Smooth muscle cell (in vitro differentiated cells): ENCODE data around the gene SINHCAF. TPM values are rescaled to one million over a fixed set of nuclear protein-coding genes. Genes with fewer than 3 reads are reported as not detected.

Source experiments
- DNase-seq: peaks from one replicate; lab custom pipeline; 2025; ENCODE audit not compliant: unreplicated experiment; lab: John Stamatoyannopoulos, UW
- H2AFZ ChIP-seq: fragments of 200-600 bp; sonication (generic); 2 replicates; pipeline ENCODE4 v1.6.0; 2016; ENCODE audit warnings: antibody characterized with exemption, low read depth, mild to moderate bottlenecking
- H3F3A ChIP-seq: fragments of 200-600 bp; sonication (generic); 2 replicates; pipeline ENCODE4 v1.6.0; 2017; ENCODE audit warnings: antibody characterized with exemption, low read depth
- H3K27ac ChIP-seq: fragments of 200-600 bp; sonication (generic); 2 replicates; pipeline ENCODE4 v1.5.1; 2016; ENCODE audit warnings: low read depth, mild to moderate bottlenecking
- H3K27me3 ChIP-seq: fragments of 200-600 bp; sonication (generic); 2 replicates; pipeline ENCODE4 v1.6.1; 2016; ENCODE audit warnings: low read depth, mild to moderate bottlenecking
- H3K36me3 ChIP-seq: fragments of 200-600 bp; sonication (generic); 2 replicates; pipeline ENCODE4 v1.5.1; 2016; ENCODE audit warnings: low read depth
- H3K4me1 ChIP-seq: fragments of 200-600 bp; sonication (generic); 2 replicates; pipeline ENCODE4 v1.5.1; 2016; ENCODE audit warnings: low read depth
- H3K4me2 ChIP-seq: fragments of 200-600 bp; sonication (generic); 2 replicates; pipeline ENCODE4 v1.6.0; 2016; ENCODE audit warnings: mild to moderate bottlenecking
- H3K4me3 ChIP-seq: fragments of 200-600 bp; sonication (generic); 2 replicates; pipeline ENCODE4 v1.5.1; 2016; ENCODE audit warnings: mild to moderate bottlenecking
- H3K79me2 ChIP-seq: fragments of 200-600 bp; sonication (generic); 2 replicates; pipeline ENCODE4 v1.6.0; 2016; ENCODE audit warnings: low read depth, mild to moderate bottlenecking
- H3K9ac ChIP-seq: fragments of 200-600 bp; sonication (generic); 2 replicates; pipeline ENCODE4 v1.6.0; 2016; ENCODE audit warnings: low read depth
- H3K9me3 ChIP-seq: fragments of 200-600 bp; sonication (generic); replicated peaks from 2 replicates; pipeline ENCODE4 v1.5.1; 2016; ENCODE audit warnings: low read depth
- H4K20me1 ChIP-seq: fragments of 200-600 bp; sonication (generic); 2 replicates; pipeline ENCODE4 v1.6.0; 2016; ENCODE audit warnings: low read depth
- WGBS: methylation state at CpG from one replicate; pipeline ENCODE4 v1.1.7; 2016; ENCODE audit warnings: low lambda C conversion rate; 5-methylcytosine and 5-hydroxymethylcytosine counted together
- polyA plus RNA-seq: library from polyadenylated mRNA; unstranded; fragments of >200 nt; fragmentation: Nextera tagmentation; extraction: Ambion mirVana; gene quantifications from 2 replicates; pipeline ENCODE4 v1.2.1, GENCODE V29; 2016
- total RNA-seq: library from RNA; depleted of rRNA; stranded (reverse); fragments of >200 nt; gene quantifications from 2 replicates; pipeline ENCODE4 v1.2.3, GENCODE V29; 2014
- TF ChIP-seq, protein P1 (sequence below): fragments of 200-600 bp; sonication (generic); IDR thresholded peaks from 2 replicates; pipeline ENCODE4 v1.5.1; 2017; ENCODE audit warnings: borderline replicate concordance, mild to moderate bottlenecking, antibody characterized with exemption; ENCODE audit not compliant: insufficient read depth, poor library complexity, severe bottlenecking

Gene SINHCAF
- total and polyA plus RNA-seq, 2 experiments from 2014 or later: 41.6 to 101 TPM

DNA sequence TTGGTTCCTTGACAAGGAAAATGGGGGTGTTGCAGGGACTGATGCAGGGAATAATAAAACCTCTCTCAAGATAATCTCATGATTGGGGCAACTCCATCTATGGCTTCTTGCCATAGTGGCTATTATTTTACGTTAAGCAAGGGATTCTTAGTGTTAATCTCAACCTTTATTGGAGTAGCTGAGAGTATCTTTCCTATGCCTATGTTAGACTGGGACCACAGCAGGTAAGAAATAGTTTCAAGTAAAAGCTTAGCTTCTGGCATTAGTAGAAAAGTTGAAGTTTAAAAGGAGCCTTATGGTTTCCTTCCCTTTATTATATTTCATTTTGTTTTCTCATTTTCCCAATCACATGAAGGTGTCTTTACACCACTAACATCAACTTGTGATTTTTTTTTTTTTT is 16.7 kb downstream of the SINHCAF start:
- 97% methylated on average over 1 of the region's 1 CpG for WGBS
- Histone ChIP-seq H3K9me3 (no peaks in the 10 kb centered on the region), H3K9ac (no peak overlapping the region), H3K79me2 (peaks cover 100% of the 10 kb centered on the region), H3K4me2 (no peak overlapping the region), H3K36me3 (no peaks in the 10 kb centered on the region), H3K27me3 (no peaks in the 10 kb centered on the region), H3K27ac (no peak overlapping the region), H2AFZ (no peak overlapping the region), H4K20me1 (peaks cover 100% of the 10 kb centered on the region), H3K4me3 (no peak overlapping the region), H3K4me1 (no peaks in the 10 kb centered on the region), H3F3A (no peaks in the 10 kb centered on the region)
- no peak for DNase-seq
- TF ChIP-seq, protein P1, sequence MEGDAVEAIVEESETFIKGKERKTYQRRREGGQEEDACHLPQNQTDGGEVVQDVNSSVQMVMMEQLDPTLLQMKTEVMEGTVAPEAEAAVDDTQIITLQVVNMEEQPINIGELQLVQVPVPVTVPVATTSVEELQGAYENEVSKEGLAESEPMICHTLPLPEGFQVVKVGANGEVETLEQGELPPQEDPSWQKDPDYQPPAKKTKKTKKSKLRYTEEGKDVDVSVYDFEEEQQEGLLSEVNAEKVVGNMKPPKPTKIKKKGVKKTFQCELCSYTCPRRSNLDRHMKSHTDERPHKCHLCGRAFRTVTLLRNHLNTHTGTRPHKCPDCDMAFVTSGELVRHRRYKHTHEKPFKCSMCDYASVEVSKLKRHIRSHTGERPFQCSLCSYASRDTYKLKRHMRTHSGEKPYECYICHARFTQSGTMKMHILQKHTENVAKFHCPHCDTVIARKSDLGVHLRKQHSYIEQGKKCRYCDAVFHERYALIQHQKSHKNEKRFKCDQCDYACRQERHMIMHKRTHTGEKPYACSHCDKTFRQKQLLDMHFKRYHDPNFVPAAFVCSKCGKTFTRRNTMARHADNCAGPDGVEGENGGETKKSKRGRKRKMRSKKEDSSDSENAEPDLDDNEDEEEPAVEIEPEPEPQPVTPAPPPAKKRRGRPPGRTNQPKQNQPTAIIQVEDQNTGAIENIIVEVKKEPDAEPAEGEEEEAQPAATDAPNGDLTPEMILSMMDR: no peak

DNA sequence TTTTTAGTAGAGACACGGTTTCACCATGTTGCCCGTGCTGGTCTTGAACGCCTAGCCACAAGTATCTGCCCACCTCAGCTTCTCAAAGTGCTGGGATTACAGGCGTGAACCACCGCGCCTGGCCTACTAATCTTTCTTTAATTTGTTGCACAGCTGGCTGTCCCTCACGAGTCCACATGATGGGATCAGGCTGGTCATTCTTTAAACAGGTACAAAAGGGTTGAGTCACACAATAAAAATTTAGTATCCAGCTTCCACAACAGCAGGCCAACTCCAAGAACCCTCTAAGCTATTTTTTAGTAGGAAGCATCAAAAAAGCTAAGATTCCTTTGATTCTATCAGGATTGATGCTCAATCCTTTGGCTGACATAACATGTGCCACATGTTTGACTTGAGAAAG is 17.8 kb downstream of the SINHCAF start:
- H3K4me1 ChIP-seq: no peaks in the 10 kb centered on the region
- H3K79me2 ChIP-seq: peaks cover 99% of the 10 kb centered on the region
- no peaks in the 10 kb centered on the region for H3F3A ChIP-seq
- no peak overlapping the region for H3K4me2 ChIP-seq
- no peak for DNase-seq
- 76% methylated on average over 7 of the region's 7 CpGs for WGBS
- no peaks in the 10 kb centered on the region for H3K9me3 ChIP-seq
- no peak overlapping the region for H3K9ac ChIP-seq
- H3K36me3 ChIP-seq: no peaks in the 10 kb centered on the region
- no peak overlapping the region for H2AFZ ChIP-seq
- no peak overlapping the region for H3K4me3 ChIP-seq
- H3K27ac ChIP-seq: no peak overlapping the region
- H3K27me3 ChIP-seq: no peaks in the 10 kb centered on the region
- TF ChIP-seq, protein P1: no peak
- H4K20me1 ChIP-seq: peaks cover 99% of the 10 kb centered on the region

DNA sequence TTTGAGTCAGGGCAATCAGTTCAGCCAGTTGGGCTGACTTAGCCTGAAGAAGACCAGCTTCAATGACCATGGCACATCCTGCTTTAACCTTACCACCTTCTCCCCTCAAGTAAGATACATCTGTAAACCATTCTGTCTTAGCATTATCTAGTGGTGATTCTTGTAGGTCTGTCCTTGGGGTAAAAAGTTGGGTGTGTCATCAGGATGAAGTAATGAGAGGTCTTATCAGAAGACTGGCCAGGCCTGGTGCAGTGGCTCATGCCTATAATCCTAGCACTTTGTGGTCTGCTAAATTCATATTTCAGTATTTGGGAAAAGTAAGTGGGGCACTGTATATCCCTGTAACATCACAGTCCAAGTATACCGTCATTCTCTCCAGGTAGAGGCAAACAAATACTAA is 19.1 kb downstream of the SINHCAF start:
- no peak overlapping the region for H3K9ac ChIP-seq
- H2AFZ ChIP-seq: no peak overlapping the region
- H3K4me3 ChIP-seq: no peak overlapping the region
- H3K27me3 ChIP-seq: no peaks in the 10 kb centered on the region
- H4K20me1 ChIP-seq: peaks cover 97% of the 10 kb centered on the region
- no peaks in the 10 kb centered on the region for H3K9me3 ChIP-seq
- no peaks in the 10 kb centered on the region for H3F3A ChIP-seq
- peaks cover 99% of the 10 kb centered on the region for H3K79me2 ChIP-seq
- H3K4me1 ChIP-seq: no peaks in the 10 kb centered on the region
- no peak overlapping the region for H3K4me2 ChIP-seq
- H3K27ac ChIP-seq: no peak overlapping the region
- no peak for DNase-seq
- H3K36me3 ChIP-seq: no peaks in the 10 kb centered on the region
- TF ChIP-seq, protein P1: no peak
- whole genome bisulfite sequencing: 86% methylated on average over 1 of the region's 1 CpG

DNA sequence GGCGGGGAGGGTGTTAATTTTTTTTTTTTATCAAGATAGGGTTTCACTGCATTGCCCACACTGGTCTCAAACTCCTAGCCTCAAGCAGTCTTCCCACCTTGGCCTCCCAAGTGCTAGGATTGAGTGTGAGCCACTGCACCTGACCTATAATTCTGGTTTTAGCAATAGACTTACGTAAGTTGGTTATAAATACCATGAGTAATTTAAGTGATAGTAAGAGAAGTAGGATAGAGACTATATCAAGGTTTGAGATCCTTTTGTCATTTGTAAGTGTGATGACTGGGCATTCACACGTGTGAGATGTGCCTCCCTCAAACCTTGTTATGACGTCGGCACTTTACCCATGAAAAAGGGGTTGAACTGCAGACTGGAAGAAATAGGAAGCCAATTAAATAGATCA is 22.5 kb downstream of the SINHCAF start:
- Histone ChIP-seq H2AFZ (no peak overlapping the region), H3K4me1 (peaks cover 3% of the 10 kb centered on the region), H3K9me3 (no peaks in the 10 kb centered on the region), H3K4me2 (no peak overlapping the region), H3K27ac (no peak overlapping the region), H4K20me1 (peaks cover 81% of the 10 kb centered on the region), H3F3A (peaks cover 5% of the 10 kb centered on the region), H3K9ac (no peak overlapping the region), H3K36me3 (no peaks in the 10 kb centered on the region), H3K27me3 (no peaks in the 10 kb centered on the region), H3K4me3 (no peak overlapping the region), H3K79me2 (peaks cover 97% of the 10 kb centered on the region)
- 95% methylated on average over 5 of the region's 5 CpGs for WGBS
- TF ChIP-seq, protein P1: no peak
- no peak for DNase-seq
